NCI-H82 treated with DMSO at 0.1 percent for 48 hours (cell line): Measurements from ENCODE around the gene TMEM270.
"Not testable (repeated sequence)": the region's sequence is repeated elsewhere in the genome, so short reads cannot be mapped to it uniquely, and the experiment has no call there.

Source experiments
- DNase-seq: peaks from one replicate; lab custom pipeline; 2025; ENCODE audit not compliant: unreplicated experiment; lab: John Stamatoyannopoulos, UW

The TMEM270 gene

GRCh38 chr7:73852500-73852899, 8.5 kb upstream of the TMEM270 start:
- DNase-seq: no peak

GRCh38 chr7:73856941-73857340, 4.0 kb upstream of the TMEM270 start:
- DNase-seq: no peak

GRCh38 chr7:73858807-73859206, 2.2 kb upstream of the TMEM270 start:
- DNase-seq: no peak

- DNase-seq: no peak
These were observed 346 bp downstream of the TMEM270 start for GRCh38 chr7:73861305-73861704.

GRCh38 chr7:73864981-73865711, 4.2 kb downstream of the TMEM270 start:
- no peak for DNase-seq

GRCh38 chr7:73865738-73866445, 4.9 kb downstream of the TMEM270 start:
- DNase-seq: no peak

- no peak for DNase-seq
These were observed 5.4 kb downstream of the TMEM270 start for GRCh38 chr7:73866446-73866767.

- DNase-seq: no peak
These were observed 8.2 kb downstream of the TMEM270 start for GRCh38 chr7:73869011-73869798.

- no peak for DNase-seq
These were observed 9.1 kb downstream of the TMEM270 start for GRCh38 chr7:73870041-73870492.

- no peak for DNase-seq
These were observed 10.4 kb downstream of the TMEM270 start for GRCh38 chr7:73871163-73872011.

GRCh38 chr7:73872056-73872908, 11.3 kb downstream of the TMEM270 start:
- no peak for DNase-seq

GRCh38 chr7:73876361-73876760, 15.4 kb downstream of the TMEM270 start:
- no peak for DNase-seq

- DNase-seq: no peak
These were observed 16.0 kb downstream of the TMEM270 start for GRCh38 chr7:73876973-73877372.

GRCh38 chr7:73879977-73880681, 19.2 kb downstream of the TMEM270 start:
- no peak for DNase-seq

GRCh38 chr7:73880755-73881328, 19.9 kb downstream of the TMEM270 start:
- no peak for DNase-seq

- DNase-seq: no peak
These were observed 20.5 kb downstream of the TMEM270 start for GRCh38 chr7:73881352-73882046.

- DNase-seq: no peak
These were observed 21.1 kb downstream of the TMEM270 start for GRCh38 chr7:73882047-73882402.

GRCh38 chr7:73884867-73885422, 24.0 kb downstream of the TMEM270 start:
- DNase-seq: not testable (repeated sequence)
